Measurements from ENCODE around the gene CAV1.

DNA sequence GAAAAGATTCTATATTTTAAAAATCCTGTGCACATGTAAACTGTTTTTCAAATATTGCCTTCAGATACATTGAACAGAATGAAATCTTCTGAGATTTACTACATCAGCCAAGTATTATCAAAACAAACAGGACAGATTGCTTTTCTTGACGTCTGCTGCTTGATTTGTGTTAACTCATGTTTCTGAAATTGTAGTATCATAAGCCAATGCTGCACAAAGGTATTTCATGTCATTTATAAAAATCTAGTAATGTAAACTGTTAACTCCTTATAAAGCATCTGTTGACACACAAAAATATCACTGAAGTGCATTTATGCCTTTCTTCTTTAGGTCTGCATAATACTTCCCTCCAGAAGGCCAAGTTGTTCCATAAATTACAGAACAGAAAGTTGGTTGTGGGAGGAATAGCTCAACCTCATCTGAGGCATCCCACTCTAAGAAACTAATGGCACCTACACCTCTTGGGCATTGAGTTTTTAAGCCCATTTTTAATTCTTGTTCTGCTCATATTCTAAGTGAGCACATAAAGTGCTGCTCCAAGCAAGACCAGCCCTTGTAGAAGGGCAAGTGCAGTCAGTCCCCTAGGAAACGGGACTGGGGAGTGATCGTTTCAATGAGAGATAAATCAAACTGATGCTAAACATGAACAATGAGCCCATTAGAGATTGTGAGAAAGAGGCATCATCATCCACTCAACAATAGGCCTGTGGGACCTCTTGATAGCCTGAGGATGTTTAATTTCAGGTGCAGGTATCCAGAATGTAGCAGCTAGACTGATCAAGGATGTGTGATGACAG is 28.5 kb downstream of the CAV1 start:
- TF ChIP-seq POLR2AphosphoS5 (IDR thresholded peaks at IDR 0.05; ENCODE audit: low read depth, low read length) (no peak), POU2F2 (IDR thresholded peaks at IDR 0.05; ENCODE audit: low read depth, low read length) (no peak), TAF1 (IDR thresholded peaks at IDR 0.05; ENCODE audit: low read depth, low read length) (no peak), POLR2A (IDR thresholded peaks at IDR 0.05; ENCODE audit: low read depth, low read length) (no peak)

Data from GM12891 (cell line).